ENCODE measurements around the gene FAM180A. TPM values are rescaled to one million over a fixed set of nuclear protein-coding genes. Genes with fewer than 3 reads are reported as not detected.

Gene FAM180A
- total and polyA plus RNA-seq, 10 donors = 0.19 to 1.3 (median 0.85) TPM; not detected in 5

GRCh38 chr7:135706858-135707569 lies 41.6 kb downstream of the FAM180A start:
- no peaks in the 10 kb centered on the region for H3K36me3 ChIP-seq
- H3K4me3 ChIP-seq = no peak overlapping the region
- intact Hi-C loops (cut with DNase I; ENCODE audit: low total_unique reads) = no loop called here
- WGBS, 5 donors = 81 to 89% (median 83%) methylated on average over 7 of the region's 7 CpGs
- no peaks in the 10 kb centered on the region for H3K4me1 ChIP-seq
- DNase-seq = no peak
- H3K27me3 ChIP-seq (replicated peaks in 1 of 7) = no peaks in the 10 kb centered on the region
- H3K9me3 ChIP-seq = no peaks in the 10 kb centered on the region
- TF ChIP-seq POLR2AphosphoS5 (IDR thresholded peaks at IDR 0.05) = no peak
- TF ChIP-seq CTCF (IDR thresholded peaks at IDR 0.05 in 8 of 11, conservative IDR thresholded peaks at IDR 0.05 in 3 of 11) = no peak
- no peak for TF ChIP-seq POLR2A (IDR thresholded peaks at IDR 0.05)
- H3K27ac ChIP-seq = no peak overlapping the region

- no peaks in the 10 kb centered on the region for H3K36me3 ChIP-seq
- H3K27me3 ChIP-seq (replicated peaks in 1 of 7) = no peaks in the 10 kb centered on the region
- no peak overlapping the region for H3K27ac ChIP-seq
- H3K9me3 ChIP-seq = no peaks in the 10 kb centered on the region
- WGBS, 5 donors = 91 to 94% (median 93%) methylated on average over 18 to 20 of the region's 20 CpGs
- intact Hi-C loops (cut with DNase I; ENCODE audit: low total_unique reads) = no loop called here
- no peak overlapping the region for H3K4me3 ChIP-seq
- no peak for DNase-seq
- no peaks in the 10 kb centered on the region for H3K4me1 ChIP-seq
- no peak for TF ChIP-seq CTCF (IDR thresholded peaks at IDR 0.05 in 8 of 11, conservative IDR thresholded peaks at IDR 0.05 in 3 of 11)
- peak in 1 of 3 donors; percentile 30 for TF ChIP-seq POLR2AphosphoS5 (IDR thresholded peaks at IDR 0.05)
- TF ChIP-seq POLR2A (IDR thresholded peaks at IDR 0.05) = no peak
These were observed 42.4 kb downstream of the FAM180A start for GRCh38 chr7:135706038-135706742.

GRCh38 chr7:135704698-135705097 lies 43.9 kb downstream of the FAM180A start:
- Histone ChIP-seq H3K36me3 (peaks cover 0 to 9% (median 0%) of the 10 kb centered on the region in 6 donors), H3K27ac (no peak overlapping the region), H3K9me3 (no peaks in the 10 kb centered on the region), H3K4me3 (no peak overlapping the region), H3K4me1 (no peaks in the 10 kb centered on the region), H3K27me3 (replicated peaks in 1 of 7) (no peaks in the 10 kb centered on the region)
- TF ChIP-seq POLR2A (IDR thresholded peaks at IDR 0.05) = no peak
- TF ChIP-seq POLR2AphosphoS5 (IDR thresholded peaks at IDR 0.05) = no peak
- no peak for TF ChIP-seq CTCF (IDR thresholded peaks at IDR 0.05 in 8 of 11, conservative IDR thresholded peaks at IDR 0.05 in 3 of 11)
- no peak for DNase-seq
- WGBS, 5 donors = 71 to 81% (median 74%) methylated on average over 5 of the region's 5 CpGs
- intact Hi-C loops (cut with DNase I; ENCODE audit: low total_unique reads) = no loop called here

- no peak overlapping the region for H3K27ac ChIP-seq
- DNase-seq = no peak
- 57 to 85% (median 80%) methylated on average over 2 of the region's 2 CpGs for whole genome bisulfite sequencing, 5 donors
- H3K4me1 ChIP-seq = no peaks in the 10 kb centered on the region
- no peak for TF ChIP-seq POLR2A (IDR thresholded peaks at IDR 0.05)
- TF ChIP-seq POLR2AphosphoS5 (IDR thresholded peaks at IDR 0.05) = no peak
- TF ChIP-seq CTCF (IDR thresholded peaks at IDR 0.05 in 8 of 11, conservative IDR thresholded peaks at IDR 0.05 in 3 of 11) = no peak
- H3K9me3 ChIP-seq = no peaks in the 10 kb centered on the region
- peaks cover 0 to 9% (median 0%) of the 10 kb centered on the region in 6 donors for H3K36me3 ChIP-seq
- H3K4me3 ChIP-seq = no peak overlapping the region
- H3K27me3 ChIP-seq (replicated peaks in 1 of 7) = no peaks in the 10 kb centered on the region
- intact Hi-C loops (cut with DNase I; ENCODE audit: low total_unique reads) = no loop called here
These were observed 44.5 kb downstream of the FAM180A start for GRCh38 chr7:135704074-135704473.

Data from spleen (tissue), 11 donors.